ENCODE data around the gene BCL11A.

Gene BCL11A

DNA sequence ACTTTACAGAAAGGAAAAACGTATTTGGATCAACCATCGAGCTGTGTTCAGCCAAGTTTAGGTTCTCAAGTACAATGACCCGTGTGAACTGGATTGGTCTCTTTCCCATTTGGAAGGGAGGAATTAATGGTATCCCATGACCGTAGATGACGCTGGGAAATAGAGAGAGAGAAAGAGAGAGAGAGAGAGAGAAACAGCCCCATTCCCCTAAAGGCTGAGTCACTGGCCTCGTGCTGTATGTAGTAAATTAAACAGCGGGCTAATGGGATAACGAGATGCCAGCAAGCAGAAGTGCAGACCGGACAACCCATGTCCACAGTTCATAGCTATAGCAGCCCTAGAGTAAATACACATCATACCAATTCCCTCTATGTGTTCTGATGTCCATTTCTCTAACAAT lies 99.6 kb downstream of the BCL11A start:
- FAIRE-seq = no peak

DNA sequence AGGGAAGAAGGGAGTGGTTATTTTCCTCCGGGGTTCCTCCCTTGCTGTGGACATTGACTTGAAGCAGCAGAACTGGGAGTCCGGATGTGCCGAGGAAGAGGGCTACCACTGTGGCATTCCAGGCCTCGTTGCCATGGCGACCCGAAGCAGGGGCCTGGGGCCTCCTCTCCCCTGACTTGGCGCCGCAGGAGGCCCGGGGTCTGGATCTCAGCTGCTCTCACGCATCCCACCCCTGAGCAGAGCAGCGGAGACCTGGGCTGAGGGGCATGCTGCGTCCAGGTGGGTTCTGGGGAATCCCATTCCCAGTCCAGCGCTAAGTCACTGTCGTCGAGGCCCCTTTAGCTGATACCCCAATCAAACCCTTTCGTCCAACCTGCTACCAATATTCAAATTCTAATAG lies 100.2 kb downstream of the BCL11A start:
- FAIRE-seq = no peak

DNA sequence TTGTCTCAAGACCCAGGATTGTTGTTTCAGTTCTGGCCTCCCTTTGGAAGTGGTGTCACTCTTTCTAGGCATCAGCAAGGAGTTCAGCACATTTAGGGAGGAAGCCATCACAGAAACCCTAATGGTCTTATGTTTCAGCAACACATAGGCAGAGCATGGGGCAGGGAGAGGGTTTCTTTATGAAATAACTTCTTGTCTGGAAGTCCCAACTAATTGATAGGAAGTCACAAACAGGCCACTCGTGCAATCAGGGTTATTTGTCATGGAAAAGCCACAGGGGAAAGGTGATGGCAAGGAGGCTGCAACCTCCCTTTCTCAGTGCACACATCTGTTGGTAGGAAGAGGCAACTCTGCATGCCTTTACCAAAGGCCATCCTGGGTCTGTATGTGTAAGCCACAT lies 103.0 kb downstream of the BCL11A start:
- no peak for FAIRE-seq

DNA sequence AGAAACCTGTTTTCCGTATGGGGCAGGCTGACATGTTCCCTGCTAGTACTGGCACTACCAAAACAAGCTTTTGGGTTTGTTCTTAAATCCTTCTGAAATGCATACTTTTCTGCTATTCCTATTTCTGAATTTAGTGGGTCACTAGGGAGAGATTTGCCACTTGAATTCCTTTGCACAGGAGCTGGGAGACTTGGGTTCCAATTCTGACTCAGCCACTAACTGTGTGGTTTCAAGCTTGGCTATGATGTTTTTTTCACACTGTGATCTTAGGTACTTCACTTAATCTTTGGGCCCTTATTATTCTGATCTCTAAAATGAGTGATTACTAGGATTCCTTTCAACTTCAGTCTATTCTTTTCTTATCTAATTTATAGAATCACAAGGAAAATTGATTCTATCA lies 105.5 kb downstream of the BCL11A start:
- no peak for FAIRE-seq

DNA sequence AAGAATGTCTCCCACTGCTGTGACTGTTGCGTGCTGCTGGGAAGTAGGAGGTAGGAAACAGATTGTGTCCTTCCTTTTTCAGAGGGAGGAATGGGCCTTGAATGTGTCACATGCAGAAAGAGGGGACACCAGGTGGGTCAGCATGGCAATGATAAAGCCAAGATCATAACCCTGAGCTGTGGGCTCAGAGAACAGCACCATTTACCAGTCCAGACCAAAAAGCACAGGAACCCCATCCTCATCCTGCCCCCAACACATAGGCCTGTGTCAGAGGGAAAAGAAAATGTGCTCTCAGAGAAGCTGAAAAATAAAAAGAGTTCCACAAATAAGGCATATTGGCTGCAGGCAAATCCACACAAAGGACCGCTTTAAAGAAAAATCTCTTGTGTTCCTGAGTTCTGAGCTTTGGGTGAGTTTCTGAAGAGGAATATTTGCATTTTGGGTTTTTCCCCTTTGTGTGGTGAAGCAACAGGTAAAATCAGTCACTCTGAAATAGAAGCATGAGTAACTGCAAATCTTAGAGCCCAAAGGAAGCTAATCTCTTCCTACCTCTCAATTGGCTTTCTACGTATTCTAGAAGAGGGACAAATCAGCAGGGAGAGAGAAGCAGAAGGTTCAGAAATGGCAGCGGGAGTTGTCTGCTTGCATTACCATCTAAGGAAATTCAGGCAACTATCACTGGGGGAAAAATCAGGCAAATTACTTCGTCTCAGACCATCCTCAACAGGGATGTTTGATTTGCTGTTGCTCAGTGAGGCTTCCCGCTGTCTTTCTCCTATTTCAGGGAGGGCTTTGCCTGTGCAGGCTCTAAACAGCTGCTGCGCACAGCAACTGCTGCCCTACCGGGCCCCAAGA lies 106.8 kb downstream of the BCL11A start:
- no peak for FAIRE-seq

DNA sequence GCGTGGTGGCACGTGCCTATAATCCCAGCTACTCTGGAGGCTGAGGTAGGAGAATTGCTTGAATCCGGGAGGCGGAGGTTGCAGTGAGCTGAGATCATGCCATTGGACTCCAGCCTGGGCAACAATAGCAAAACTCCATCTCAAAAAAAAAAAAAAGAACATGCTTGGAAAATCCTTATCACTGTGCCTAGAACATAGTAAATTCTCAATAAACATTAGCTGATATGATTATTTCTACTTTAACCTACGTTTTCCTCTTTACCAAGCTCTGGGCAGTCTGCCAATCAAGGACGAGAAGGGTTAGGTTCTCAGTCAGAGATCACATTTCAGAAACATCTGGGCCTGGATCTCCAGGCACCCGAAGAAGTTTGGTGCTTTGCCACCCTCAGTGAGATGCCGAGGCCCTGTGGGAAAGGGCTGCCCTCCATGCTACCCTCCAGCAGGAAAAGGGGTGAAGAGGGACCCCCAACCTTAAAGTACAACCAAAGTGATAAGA lies 107.7 kb downstream of the BCL11A start:
- no peak for FAIRE-seq

DNA sequence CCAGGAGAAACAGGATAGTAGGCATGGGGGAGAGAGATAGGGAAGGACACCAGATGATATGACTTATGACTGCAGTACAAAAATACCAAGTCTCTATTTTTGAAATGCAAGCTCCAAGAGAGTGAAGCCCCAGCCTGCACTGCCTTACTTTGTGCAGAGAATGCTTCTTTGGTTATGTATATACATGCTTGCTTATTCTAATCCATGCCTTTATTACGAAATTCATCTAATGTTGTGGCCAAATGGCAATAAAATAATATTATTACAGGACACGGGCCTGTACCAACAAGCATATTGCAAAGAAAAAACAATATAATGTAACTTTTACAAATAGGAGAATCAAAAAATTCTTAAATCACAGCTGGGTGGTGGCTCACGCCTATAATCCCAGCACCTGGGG lies 110.8 kb downstream of the BCL11A start:
- no peak for FAIRE-seq

DNA sequence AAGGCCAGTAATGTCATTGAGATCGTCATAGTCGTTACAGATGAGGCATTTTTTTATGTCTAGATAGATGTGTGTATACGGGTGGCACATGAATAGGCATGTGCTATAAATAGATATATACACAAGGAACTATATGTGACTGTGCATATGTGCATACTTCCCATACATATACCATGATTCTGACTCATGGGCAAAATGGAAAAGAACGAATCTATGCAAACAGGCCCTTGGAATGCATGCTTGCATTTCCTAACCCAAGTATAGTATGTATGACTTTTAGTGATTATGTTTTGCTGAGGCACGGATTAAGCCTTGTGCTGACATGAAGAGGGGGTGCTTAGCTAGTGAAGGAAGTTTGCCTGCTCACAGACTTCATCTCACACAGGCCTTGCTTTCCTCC lies 111.7 kb downstream of the BCL11A start:
- no peak for FAIRE-seq

DNA sequence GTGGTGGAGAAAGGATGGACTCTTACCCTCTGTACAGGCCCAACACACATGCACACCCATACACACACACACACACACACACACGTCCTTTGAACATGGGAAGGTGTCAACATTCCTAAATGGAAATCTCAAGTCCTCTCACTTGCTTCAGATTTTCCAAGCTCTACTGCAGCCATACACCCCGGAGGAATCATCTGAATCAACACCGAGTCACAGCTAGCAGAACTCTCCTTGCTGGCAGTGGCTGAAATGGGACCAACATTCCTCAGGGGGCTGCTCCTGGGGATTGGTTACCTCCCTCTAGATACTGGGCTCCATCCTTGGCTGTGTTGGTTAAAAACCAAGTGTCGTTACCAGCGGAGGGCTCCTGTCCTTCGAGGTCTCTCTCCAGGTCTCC lies 112.7 kb downstream of the BCL11A start:
- no peak for FAIRE-seq

DNA sequence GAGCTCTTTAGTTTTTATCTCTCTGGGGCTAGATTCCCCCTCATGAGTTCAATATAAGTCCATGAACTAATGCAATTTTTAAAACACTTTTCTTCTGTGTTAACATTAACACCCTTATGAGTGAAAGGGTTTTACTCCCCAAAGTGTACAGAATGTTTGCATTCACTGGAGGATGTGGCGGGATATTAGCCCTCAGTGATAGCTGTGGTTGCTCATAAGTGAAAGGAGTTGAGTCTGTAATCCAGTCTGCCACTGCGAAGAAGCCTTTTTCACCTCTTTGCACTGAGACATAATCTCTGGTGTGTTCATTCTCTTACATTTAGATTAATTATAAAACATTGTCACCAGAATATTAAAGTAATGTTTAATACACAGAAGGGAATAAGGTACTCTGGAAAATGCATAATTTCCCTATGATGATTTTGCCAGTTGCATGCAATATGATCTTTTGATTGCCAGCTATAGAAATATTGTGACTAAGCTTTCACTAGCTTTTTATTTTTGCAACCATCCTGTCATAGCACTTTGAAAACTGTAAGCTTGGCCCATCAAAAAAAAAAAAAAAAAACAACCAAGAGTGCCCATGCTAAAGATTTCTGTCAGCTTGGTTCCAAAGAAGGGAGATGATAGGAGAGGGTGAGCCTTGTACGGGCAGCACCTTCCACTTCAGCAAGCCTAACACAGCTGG lies 113.2 kb downstream of the BCL11A start:
- no peak for FAIRE-seq

DNA sequence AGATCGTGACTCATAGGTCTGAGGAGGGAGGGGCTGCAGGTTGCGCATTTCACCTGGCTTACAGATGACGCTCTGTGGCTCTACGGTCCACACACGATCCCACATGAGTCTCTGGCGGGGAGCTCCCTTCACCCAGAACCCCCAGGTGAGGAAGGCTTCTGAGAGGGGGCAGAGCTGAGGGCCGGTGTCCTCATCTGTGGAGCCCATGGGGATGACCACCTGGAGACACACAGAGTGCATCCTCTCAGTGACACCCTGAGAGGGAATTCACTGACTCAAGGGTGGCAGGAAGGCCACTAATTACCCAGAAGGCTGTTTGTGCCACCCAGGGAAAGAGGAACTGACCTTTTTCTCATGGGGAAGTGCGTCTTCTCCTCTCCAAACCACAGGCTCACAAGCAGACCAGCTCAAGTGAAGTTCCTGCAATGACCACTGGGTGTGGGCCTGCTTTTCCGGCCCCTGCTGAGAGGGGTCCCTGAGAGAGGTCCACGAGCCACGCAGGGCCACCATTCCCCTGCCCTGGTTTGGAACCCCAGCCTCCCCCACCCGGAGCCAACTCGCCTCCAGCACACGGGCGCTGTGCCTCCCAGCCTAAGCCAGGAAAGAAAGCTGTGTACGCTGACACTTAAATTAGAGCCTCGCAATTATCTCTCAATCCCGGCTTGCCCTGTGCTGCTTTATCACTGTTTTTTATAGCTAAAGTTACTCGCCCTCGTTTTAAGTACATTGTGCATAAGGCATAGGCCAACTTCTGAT lies 114.1 kb downstream of the BCL11A start:
- no peak for FAIRE-seq

DNA sequence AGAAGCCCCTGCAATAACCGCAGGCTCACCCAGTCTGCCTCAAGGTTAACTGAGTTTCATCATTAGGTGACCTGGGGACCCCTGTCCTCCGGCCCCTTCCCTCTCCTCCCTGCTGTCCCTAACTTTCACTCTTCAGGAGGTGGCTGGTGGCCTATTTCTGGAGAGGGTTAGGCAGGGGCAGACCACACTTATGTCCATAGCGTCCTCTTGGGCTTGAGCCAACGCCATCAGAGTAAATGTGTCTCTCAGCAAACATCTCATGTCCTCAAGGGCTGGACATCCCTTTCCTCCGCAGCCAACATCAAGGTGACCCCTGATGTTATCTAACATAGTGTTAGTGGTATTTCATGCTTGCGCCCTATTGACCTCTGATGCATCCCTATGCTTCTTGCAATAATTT lies 114.8 kb downstream of the BCL11A start:
- FAIRE-seq = no peak

DNA sequence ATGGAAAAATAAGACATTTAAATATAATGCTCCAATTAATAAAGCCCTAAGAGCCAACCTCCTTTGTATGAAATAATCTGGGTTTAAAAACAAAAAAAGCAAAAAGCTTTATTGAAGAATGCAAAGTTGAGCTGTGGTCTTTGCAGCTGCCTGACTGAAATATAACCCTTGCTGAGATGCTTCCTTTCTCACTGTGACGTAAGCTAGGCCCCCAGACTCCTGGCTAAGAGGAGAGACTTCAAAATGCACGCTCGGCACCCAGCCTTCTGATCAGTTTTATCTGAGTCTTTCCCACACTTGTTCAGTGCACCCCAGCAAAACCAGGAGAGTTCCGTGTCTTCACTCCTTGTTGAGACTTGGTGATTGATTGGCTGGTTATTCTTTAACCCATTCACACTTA lies 115.3 kb downstream of the BCL11A start:
- no peak for FAIRE-seq

DNA sequence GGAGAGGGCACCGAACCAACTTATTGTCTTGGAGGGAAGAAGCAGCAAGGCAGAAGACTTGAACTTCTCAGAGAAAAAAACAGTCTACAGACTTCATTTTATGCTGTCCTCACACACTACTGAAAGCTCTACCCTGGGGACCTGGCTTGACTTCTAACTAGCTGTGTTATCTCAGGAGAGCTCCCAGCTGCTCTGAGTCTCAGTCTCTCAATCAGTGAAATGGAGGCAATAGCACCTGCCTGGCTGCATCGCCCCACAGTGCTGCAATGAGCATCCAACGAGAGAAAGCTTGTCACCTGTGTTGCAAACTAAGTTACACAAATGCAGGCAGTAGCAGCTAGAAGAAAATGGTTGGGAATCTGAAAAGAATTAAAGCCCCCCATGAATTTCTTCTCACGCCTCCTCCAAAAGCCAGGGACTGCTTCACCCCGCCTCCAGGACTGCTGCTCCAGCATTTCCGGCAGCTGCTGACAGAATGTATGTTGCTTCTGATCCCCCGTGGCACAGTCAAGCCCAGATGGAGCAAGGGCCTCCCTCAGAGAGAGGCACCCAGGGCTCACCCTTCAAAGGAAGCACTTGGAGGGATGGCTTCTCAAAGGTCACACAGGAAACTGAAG lies 116.3 kb downstream of the BCL11A start:
- no peak for FAIRE-seq

DNA sequence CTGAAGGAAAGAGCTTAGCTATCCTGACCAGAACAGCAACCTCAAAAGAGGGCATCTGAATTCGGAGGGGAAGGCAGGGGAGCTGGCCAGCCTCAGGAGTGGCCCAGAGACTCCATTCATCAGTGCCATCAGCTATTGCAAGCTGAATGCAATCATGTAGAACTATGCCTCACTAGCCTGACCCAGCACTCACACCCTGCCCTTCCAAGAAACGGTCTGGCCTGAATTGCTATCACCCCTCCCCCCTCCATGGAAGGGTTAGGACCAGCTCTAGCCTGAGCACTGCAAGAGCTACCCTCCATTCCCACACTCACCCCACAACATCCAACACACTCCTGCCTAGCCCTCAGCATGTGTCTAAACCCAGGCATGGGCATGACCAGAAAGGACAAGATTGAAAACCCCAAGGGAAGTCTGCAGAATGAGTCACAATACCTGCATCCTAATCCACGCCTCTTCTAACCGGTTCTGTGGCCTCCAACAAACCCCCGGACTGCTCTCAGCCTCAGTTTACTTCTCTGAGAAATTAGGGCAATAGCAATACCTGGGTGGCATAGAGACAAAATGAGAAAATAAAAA lies 120.3 kb downstream of the BCL11A start:
- FAIRE-seq = no peak

DNA sequence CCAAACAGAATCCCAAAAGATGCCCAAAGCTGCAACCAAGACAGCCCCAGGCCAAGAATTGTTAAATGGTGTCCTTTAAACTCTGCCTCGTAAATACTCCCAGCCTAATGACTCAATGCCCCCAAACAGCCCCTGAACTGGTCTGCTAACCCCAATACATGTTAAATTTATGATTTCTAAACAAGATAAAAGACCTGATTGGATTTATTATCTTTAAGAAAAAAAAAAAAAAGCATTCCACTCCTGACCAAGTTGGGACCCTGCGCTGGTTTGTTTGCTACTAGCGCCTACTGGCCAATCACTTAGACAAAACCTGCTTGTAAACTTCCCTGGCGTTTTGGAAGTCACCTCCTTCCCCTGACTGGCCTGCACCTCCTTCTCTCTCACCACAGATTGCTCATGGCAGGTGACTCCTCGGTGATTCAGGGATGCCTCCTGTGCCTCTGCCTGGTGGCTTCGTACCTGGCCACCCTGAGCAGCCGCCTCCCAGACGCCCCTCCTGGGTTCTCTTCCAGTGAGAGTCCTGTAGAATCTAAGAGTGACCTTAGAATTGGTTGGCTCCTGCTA lies 121.3 kb downstream of the BCL11A start:
- FAIRE-seq = no peak

DNA sequence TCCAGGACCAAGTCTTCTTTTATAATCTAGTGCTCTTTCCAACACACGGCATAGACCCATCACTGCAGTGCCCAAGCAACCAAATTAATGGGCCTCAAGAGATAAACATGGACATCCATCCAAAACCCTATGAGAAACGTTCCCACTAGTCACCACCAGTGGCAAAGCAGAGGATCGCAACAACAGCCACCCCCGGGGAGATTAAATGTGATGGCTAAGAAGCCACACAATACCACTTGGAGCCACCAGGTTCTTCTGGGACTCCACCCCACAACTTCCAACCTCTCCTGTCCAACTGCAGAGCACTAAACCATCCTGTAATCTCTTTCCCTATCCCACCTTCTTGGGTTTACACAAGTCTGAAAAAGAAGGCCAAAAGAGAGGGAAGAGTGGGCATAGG lies 123.8 kb downstream of the BCL11A start:
- no peak for FAIRE-seq

DNA sequence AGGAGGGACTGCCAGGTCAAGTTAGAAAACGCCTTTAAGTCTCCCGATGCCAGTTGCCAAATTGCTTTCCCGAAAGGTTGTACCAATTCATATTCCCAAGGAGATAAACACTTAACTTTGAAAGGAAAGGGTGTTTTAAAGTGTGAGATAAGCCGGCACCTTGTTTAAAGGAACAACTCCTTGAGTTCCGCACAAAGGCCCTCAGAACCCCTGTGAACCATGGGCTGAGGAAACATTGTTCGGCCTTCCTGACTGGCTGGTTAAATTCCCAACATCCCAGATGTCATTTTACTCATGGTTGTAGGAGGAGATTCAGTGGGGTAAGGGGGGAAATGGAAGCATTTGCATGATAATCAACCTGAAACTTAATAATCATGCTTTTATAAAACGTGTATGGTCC lies 126.6 kb downstream of the BCL11A start:
- no peak for FAIRE-seq

DNA sequence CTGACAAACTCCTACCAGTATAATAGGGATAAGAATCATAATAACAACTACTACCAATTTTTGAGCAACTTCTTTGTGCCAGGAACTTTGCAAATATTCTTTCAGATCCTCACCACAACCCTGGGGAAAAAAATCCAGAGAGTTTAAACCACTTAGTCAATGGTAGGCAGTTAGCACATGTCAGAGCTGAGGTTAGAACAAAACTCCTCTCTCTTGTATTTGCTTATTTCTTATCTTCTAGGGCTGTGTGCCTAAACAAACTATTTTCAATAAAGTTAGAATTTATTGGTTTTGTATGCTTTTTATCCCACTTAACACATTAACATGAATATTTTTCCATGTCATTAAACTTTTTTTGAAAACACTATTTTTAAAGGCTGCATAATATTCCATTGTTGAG lies 127.1 kb downstream of the BCL11A start:
- no peak for FAIRE-seq

DNA sequence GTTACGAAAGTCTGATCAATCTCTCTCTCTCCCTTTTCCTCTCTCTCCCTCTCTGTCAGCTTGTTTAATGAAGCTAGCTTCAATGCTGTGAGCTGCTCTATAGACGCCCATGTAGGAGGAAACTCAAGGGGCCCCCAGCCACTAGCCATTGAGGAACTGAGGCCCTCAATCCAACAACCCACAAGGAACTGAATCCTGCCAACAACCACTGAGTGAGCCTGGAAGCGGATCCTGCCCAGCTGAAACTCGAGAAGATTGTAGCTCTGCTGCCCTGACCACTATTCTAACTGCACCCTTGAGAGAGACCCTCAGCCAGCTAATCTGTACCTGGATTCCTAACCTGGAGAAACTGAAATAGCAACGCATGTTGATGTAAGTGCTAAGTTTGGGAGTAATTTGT lies 129.2 kb downstream of the BCL11A start:
- no peak for FAIRE-seq

DNA sequence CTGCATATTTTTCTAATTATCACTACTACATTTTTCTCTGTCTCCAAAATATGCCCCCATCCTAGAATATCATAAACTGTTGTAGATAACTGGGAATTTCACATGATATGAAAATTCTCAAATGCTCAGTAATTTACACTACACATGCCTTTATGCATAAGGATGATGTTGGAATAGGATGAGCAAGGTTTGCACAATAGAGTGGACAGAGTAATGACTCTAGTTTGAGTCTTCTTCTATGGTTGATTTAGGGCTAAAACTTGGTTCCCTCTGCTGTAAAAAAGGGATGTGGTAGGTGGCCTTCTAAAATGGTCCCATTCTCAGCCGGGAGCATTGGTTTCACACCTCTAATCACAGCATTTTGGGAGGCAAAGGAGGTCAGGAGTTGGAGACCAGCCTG lies 129.9 kb downstream of the BCL11A start:
- no peak for FAIRE-seq

DNA sequence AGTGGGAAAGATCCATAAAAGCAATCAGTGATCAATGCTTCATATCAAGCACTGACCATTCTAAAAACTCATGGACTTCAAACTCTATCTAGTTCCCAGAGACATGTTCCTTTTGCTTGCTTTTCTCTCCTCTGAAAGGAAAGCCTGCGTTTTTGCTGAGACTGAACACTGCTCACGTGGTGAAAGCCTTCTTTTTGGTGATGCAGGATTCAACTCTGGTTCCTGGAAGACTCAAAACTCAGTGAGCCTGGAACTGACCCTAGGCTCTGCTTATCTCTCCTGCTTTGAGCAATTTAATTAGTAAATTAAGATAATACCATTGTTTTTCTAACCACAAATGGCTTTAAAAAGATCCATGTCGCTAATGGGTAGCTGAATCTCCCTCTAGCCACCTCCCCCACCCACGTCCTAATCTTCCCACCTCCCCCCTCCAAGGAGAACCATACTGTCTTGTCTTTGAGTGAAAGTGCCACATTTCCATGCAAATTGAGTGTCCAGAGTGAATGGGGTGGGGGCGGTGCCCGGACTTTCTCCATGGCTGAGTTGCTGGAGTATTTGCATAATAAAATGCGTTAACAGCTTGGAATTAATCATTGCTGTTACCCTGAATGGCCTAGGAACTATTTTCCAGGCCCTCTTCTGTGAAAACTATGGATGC lies 130.5 kb downstream of the BCL11A start:
- FAIRE-seq = no peak
